ENCODE data around the gene MAGOH. TPM values are rescaled to one million over a fixed set of nuclear protein-coding genes. Genes with fewer than 3 reads are reported as not detected.
A peak's percentile ranks its signal among the peaks of the same experiment; 100 is the strongest.
"Not testable (repeated sequence)": the region's sequence is repeated elsewhere in the genome, so short reads cannot be mapped to it uniquely, and the experiment has no call there.

Gene MAGOH
- total RNA-seq, 2 experiments from 2014 or later: 67.4 to 70.4 TPM

GRCh38 chr1:53198241-53198651 is 40.1 kb downstream of the MAGOH start:
- POLR2A ChIA-PET: interaction anchor here (0.6 to 4.3 kb wide), 2 partner anchors 22 to 39 kb away, joined by 3 to 18 read pairs; partner anchors contain the start of gene CZIB
- Mint-ChIP-seq H3K4me1 (peaks cover 21% of the 10 kb centered on the region), H3K27ac (peak overlapping the region; percentile 96), H3K36me3 (peaks cover 21% of the 10 kb centered on the region), H3K9me3 (no peaks in the 10 kb centered on the region), H3K27me3 (no peaks in the 10 kb centered on the region), H3K4me3 (peak overlapping the region; percentile 90)
- ATAC-seq (ENCODE audit: low read depth) (no peak), DNase-seq (no peak)

- H3K27ac Mint-ChIP-seq: peak overlapping the region; percentile 96
- H3K4me3 Mint-ChIP-seq: peak overlapping the region; percentile 90
- DNase-seq (no peak), ATAC-seq (ENCODE audit: low read depth) (no peak)
- no peaks in the 10 kb centered on the region for H3K9me3 Mint-ChIP-seq
- H3K36me3 Mint-ChIP-seq: peaks cover 15% of the 10 kb centered on the region
- POLR2A ChIA-PET: interaction anchor here (0.6 to 4.3 kb wide), 2 partner anchors 22 to 40 kb away, joined by 3 to 18 read pairs; partner anchors contain the start of gene CZIB
- H3K4me1 Mint-ChIP-seq: peaks cover 21% of the 10 kb centered on the region
- H3K27me3 Mint-ChIP-seq: no peaks in the 10 kb centered on the region
These were observed 40.8 kb downstream of the MAGOH start for GRCh38 chr1:53197291-53198200.

- peak; percentile 95 for DNase-seq
- no peaks in the 10 kb centered on the region for H3K9me3 Mint-ChIP-seq
- H3K4me1 Mint-ChIP-seq: peaks cover 22% of the 10 kb centered on the region
- H3K36me3 Mint-ChIP-seq: peaks cover 11% of the 10 kb centered on the region
- peak within 1 kb of the TSS; percentile 90 for H3K4me3 Mint-ChIP-seq
- peak; percentile 98 for ATAC-seq (ENCODE audit: low read depth)
- H3K27ac Mint-ChIP-seq: peak within 1 kb of the TSS; percentile 96
- POLR2A ChIA-PET: interaction anchor here (0.5 to 4.3 kb wide), 7 partner anchors 21 to 644 kb away, joined by 3 to 18 read pairs (median 3); partner anchors contain the start of genes CZIB and TUT4
- H3K27me3 Mint-ChIP-seq: no peaks in the 10 kb centered on the region
These were observed 41.6 kb downstream of the MAGOH start, which contains the start of gene CPT2 for GRCh38 chr1:53196485-53197290. CPT2 (plus strand) TSS chr1:53196824; CDS start chr1:53196944, 120 bp downstream.

GRCh38 chr1:53196017-53196484 is 42.3 kb downstream of the MAGOH start:
- ATAC-seq (ENCODE audit: low read depth): peak; percentile 24
- peak overlapping the region; percentile 87 for H3K4me3 Mint-ChIP-seq
- peaks cover 22% of the 10 kb centered on the region for H3K4me1 Mint-ChIP-seq
- DNase-seq: no peak
- peak overlapping the region; percentile 91 for H3K27ac Mint-ChIP-seq
- peaks cover 11% of the 10 kb centered on the region for H3K36me3 Mint-ChIP-seq
- no peaks in the 10 kb centered on the region for H3K27me3 Mint-ChIP-seq
- POLR2A ChIA-PET: interaction anchor here (0.5 to 4.3 kb wide), 7 partner anchors 21 to 643 kb away, joined by 3 to 18 read pairs (median 3); partner anchors contain the start of genes CZIB and TUT4
- H3K9me3 Mint-ChIP-seq: no peaks in the 10 kb centered on the region

GRCh38 chr1:53195246-53196016 is 42.9 kb downstream of the MAGOH start:
- ATAC-seq (ENCODE audit: low read depth) (no peak), DNase-seq (no peak)
- POLR2A ChIA-PET: interaction anchor here (1.4 to 4.3 kb wide), 2 partner anchors 24 to 42 kb away, joined by 3 to 18 read pairs; partner anchors contain the start of gene CZIB
- Mint-ChIP-seq H3K27me3 (no peaks in the 10 kb centered on the region), H3K27ac (peak overlapping the region; percentile 69), H3K36me3 (peaks cover 9% of the 10 kb centered on the region), H3K9me3 (no peaks in the 10 kb centered on the region), H3K4me1 (peaks cover 22% of the 10 kb centered on the region), H3K4me3 (peak overlapping the region; percentile 28)

- Mint-ChIP-seq H3K27me3 (peaks cover 13% of the 10 kb centered on the region), H3K27ac (no peak overlapping the region), H3K36me3 (no peaks in the 10 kb centered on the region), H3K4me3 (no peak overlapping the region), H3K4me1 (peaks cover 1% of the 10 kb centered on the region), H3K9me3 (no peaks in the 10 kb centered on the region)
- ATAC-seq (ENCODE audit: low read depth): no peak
- DNase-seq: no peak
- POLR2A ChIA-PET: no interaction called here
These were observed 48.1 kb downstream of the MAGOH start for GRCh38 chr1:53190210-53190611.

- no peak overlapping the region for H3K27ac Mint-ChIP-seq
- ATAC-seq (ENCODE audit: low read depth) (no peak), DNase-seq (no peak)
- no peak overlapping the region for H3K4me3 Mint-ChIP-seq
- peaks cover 13% of the 10 kb centered on the region for H3K27me3 Mint-ChIP-seq
- POLR2A ChIA-PET: no interaction called here
- no peaks in the 10 kb centered on the region for H3K36me3 Mint-ChIP-seq
- no peaks in the 10 kb centered on the region for H3K9me3 Mint-ChIP-seq
- peaks cover 1% of the 10 kb centered on the region for H3K4me1 Mint-ChIP-seq
These were observed 49.3 kb downstream of the MAGOH start for GRCh38 chr1:53189061-53189460.

- no peak for ATAC-seq (ENCODE audit: low read depth)
- Mint-ChIP-seq H3K27ac (no peak overlapping the region), H3K4me3 (no peak overlapping the region)
These were observed 50.2 kb downstream of the MAGOH start for GRCh38 chr1:53188099-53188498.

GRCh38 chr1:53187401-53187800 is 50.9 kb downstream of the MAGOH start:
- H3K36me3 Mint-ChIP-seq: no peaks in the 10 kb centered on the region
- no peaks in the 10 kb centered on the region for H3K9me3 Mint-ChIP-seq
- ATAC-seq (ENCODE audit: low read depth): no peak
- no peak overlapping the region for H3K4me3 Mint-ChIP-seq
- no peak for DNase-seq
- H3K27me3 Mint-ChIP-seq: peaks cover 13% of the 10 kb centered on the region
- POLR2A ChIA-PET: no interaction called here
- H3K4me1 Mint-ChIP-seq: peaks cover 1% of the 10 kb centered on the region
- H3K27ac Mint-ChIP-seq: no peak overlapping the region

More at GRCh38 chr1:53188099-53188498, 50.2 kb downstream of the MAGOH start:
- H3K36me3 Mint-ChIP-seq: no peaks in the 10 kb centered on the region
- DNase-seq: no peak
- peaks cover 1% of the 10 kb centered on the region for H3K4me1 Mint-ChIP-seq
- POLR2A ChIA-PET: no interaction called here
- no peaks in the 10 kb centered on the region for H3K9me3 Mint-ChIP-seq
- peaks cover 13% of the 10 kb centered on the region for H3K27me3 Mint-ChIP-seq

- POLR2A ChIA-PET: no interaction called here
- Mint-ChIP-seq H3K4me1 (no peaks in the 10 kb centered on the region), H3K27ac (no peak overlapping the region), H3K9me3 (no peaks in the 10 kb centered on the region), H3K27me3 (peaks cover 13% of the 10 kb centered on the region), H3K4me3 (no peak overlapping the region), H3K36me3 (no peaks in the 10 kb centered on the region)
- ATAC-seq (ENCODE audit: low read depth) (no peak), DNase-seq (no peak)
These were observed 51.8 kb downstream of the MAGOH start for GRCh38 chr1:53186533-53186932.

- H3K9me3 Mint-ChIP-seq; H3K4me3 Mint-ChIP-seq; DNase-seq; H3K4me1 Mint-ChIP-seq; ATAC-seq (ENCODE audit: low read depth); H3K27ac Mint-ChIP-seq; H3K36me3 Mint-ChIP-seq; POLR2A ChIA-PET: not testable (repeated sequence)
- peaks cover 13% of the 10 kb centered on the region for H3K27me3 Mint-ChIP-seq
These were observed 52.4 kb downstream of the MAGOH start for GRCh38 chr1:53185955-53186297.

GRCh38 chr1:53183095-53183990 is 55.0 kb downstream of the MAGOH start:
- no peak overlapping the region for H3K27ac Mint-ChIP-seq
- peaks cover 13% of the 10 kb centered on the region for H3K27me3 Mint-ChIP-seq
- POLR2A ChIA-PET: interaction anchor here (0.6 kb wide), 1 partner anchor 1099 kb away, joined by 3 read pairs; no protein-coding TSS in a partner anchor
- no peak for ATAC-seq (ENCODE audit: low read depth)
- H3K36me3 Mint-ChIP-seq: no peaks in the 10 kb centered on the region
- no peak for DNase-seq
- no peaks in the 10 kb centered on the region for H3K9me3 Mint-ChIP-seq
- no peaks in the 10 kb centered on the region for H3K4me1 Mint-ChIP-seq
- no peak overlapping the region for H3K4me3 Mint-ChIP-seq

Measured in activated naive CD8-positive, alpha-beta T cell treated with anti-CD3 and anti-CD28 coated beads, Interleukin-2, amount 10 ng/mL, durations not matched to agents 7 days and 5 days (primary cell).